IMR-90 (cell line): ENCODE data around the gene CALU. TPM values are rescaled to one million over a fixed set of nuclear protein-coding genes. Genes with fewer than 3 reads are reported as not detected.

Experiments
- ATAC-seq: fragments of 200-7000 bp; cut with Tn5 transposase; 2 replicates; pipeline ENCODE4 v1.9.1; 2020; ENCODE audit warnings: low read depth, mild to moderate bottlenecking, moderate library complexity
- BruUV-seq: library from RNA; stranded (reverse); fragments of 400-500 nt; replicated peaks from 2 replicates; lab custom pipeline; 2021; lab: Mats Ljungman, UMichigan
- CTCF ChIA-PET: fragments of 300-600 bp; formaldehyde crosslinking; extraction: SDS; loops from one replicate; lab custom pipeline; 2021; ENCODE audit warnings: antibody characterized with exemption; lab: Yijun Ruan, JAX
- POLR2A ChIA-PET: fragments of 300-600 bp; sonication (Branson Sonifier 250); formaldehyde crosslinking; loops from one replicate; lab custom pipeline; 2022; ENCODE audit warnings: antibody characterized with exemption; ENCODE audit not compliant: unreplicated experiment; lab: Charles Lee
- DNase-seq: peaks from one replicate; pipeline ENCODE4 v3.0.0; 2013
- H2AFZ ChIP-seq: replicated peaks from 2 replicates; pipeline ENCODE3; 2013; ENCODE audit warnings: low read length, mild to moderate bottlenecking; ENCODE audit not compliant: poor library complexity
- H2AK5ac ChIP-seq: 2 replicates; pipeline ENCODE4 v1.6.1; 2013; ENCODE audit warnings: low read depth, low read length, inconsistent platforms
- H2AK9ac ChIP-seq: replicated peaks from 2 replicates; pipeline ENCODE3; 2013; ENCODE audit warnings: mild to moderate bottlenecking, low read depth, low read length, moderate library complexity; ENCODE audit not compliant: poor library complexity
- H2BK120ac ChIP-seq: 2 replicates; pipeline ENCODE4 v1.6.1; 2013; ENCODE audit warnings: low read depth, low read length, inconsistent platforms
- H2BK15ac ChIP-seq: 3 replicates; pipeline ENCODE4 v1.6.1; 2013; ENCODE audit warnings: low read depth, low read length, inconsistent platforms
- H2BK20ac ChIP-seq: 2 replicates; pipeline ENCODE4 v1.6.1; 2013; ENCODE audit warnings: low read depth, mild to moderate bottlenecking, inconsistent platforms, low read length, moderate library complexity
- H2BK5ac ChIP-seq: 2 replicates; pipeline ENCODE4 v1.6.1; 2013; ENCODE audit warnings: mild to moderate bottlenecking, low read depth, low read length, inconsistent platforms; ENCODE audit not compliant: poor library complexity, severe bottlenecking
- H3K14ac ChIP-seq: replicated peaks from 2 replicates; pipeline ENCODE4 v1.6.1; 2013; ENCODE audit warnings: low read depth, low read length, inconsistent platforms
- H3K18ac ChIP-seq: 2 replicates; pipeline ENCODE4 v1.6.1; 2013; ENCODE audit warnings: low read depth, low read length, control low read depth
- H3K23ac ChIP-seq: 2 replicates; pipeline ENCODE4 v1.6.1; 2013; ENCODE audit warnings: low read depth, low read length, inconsistent platforms
- H3K27ac ChIP-seq: 2 replicates; pipeline ENCODE4 v1.5.1; 2013; ENCODE audit warnings: mild to moderate bottlenecking, control low read depth, low read length; ENCODE audit not compliant: insufficient read depth
- H3K27me3 ChIP-seq: 2 replicates; pipeline ENCODE4 v1.6.1; 2013; ENCODE audit warnings: low read length; ENCODE audit not compliant: control insufficient read depth, insufficient read depth
- H3K36me3 ChIP-seq: 2 replicates; pipeline ENCODE4 v1.6.1; 2013; ENCODE audit warnings: low read length, mixed read lengths; ENCODE audit not compliant: control insufficient read depth, insufficient read depth
- H3K4ac ChIP-seq: 2 replicates; pipeline ENCODE4 v1.6.1; 2013; ENCODE audit warnings: low read depth, low read length, inconsistent platforms
- H3K4me1 ChIP-seq: 2 replicates; pipeline ENCODE4 v1.6.1; 2013; ENCODE audit warnings: low read length, mixed read lengths; ENCODE audit not compliant: control insufficient read depth, insufficient read depth
- H3K4me2 ChIP-seq: 2 replicates; pipeline ENCODE4 v1.6.1; 2013; ENCODE audit warnings: low read depth, mild to moderate bottlenecking, control low read depth, low read length, moderate library complexity
- H3K4me3 ChIP-seq: 2 replicates; pipeline ENCODE4 v1.5.1; 2013; ENCODE audit warnings: low read depth, mild to moderate bottlenecking, control low read depth, low read length, moderate library complexity; ENCODE audit not compliant: insufficient read depth
- H3K56ac ChIP-seq: 2 replicates; pipeline ENCODE4 v1.6.1; 2013; ENCODE audit warnings: low read length, inconsistent platforms; ENCODE audit not compliant: insufficient read depth; ENCODE audit errors: extremely low read depth
- H3K79me1 ChIP-seq, 2 experiments: 2 replicates each; pipeline ENCODE4 v1.6.1; 2013; ENCODE audit warnings: low read length in 2 of 2, inconsistent platforms in 1 of 2, low read depth in 1 of 2
- H3K9ac ChIP-seq: 2 replicates; pipeline ENCODE4 v1.6.1; 2013; ENCODE audit warnings: low read depth, low read length, control low read depth
- H3K9me1 ChIP-seq: 2 replicates; pipeline ENCODE4 v1.6.1; 2013; ENCODE audit warnings: low read length, inconsistent platforms; ENCODE audit not compliant: insufficient read depth
- H3K9me3 ChIP-seq: 2 replicates; pipeline ENCODE4 v1.6.1; 2013; ENCODE audit warnings: low read length; ENCODE audit not compliant: control insufficient read depth, insufficient read depth
- H4K20me1 ChIP-seq: 2 replicates; pipeline ENCODE4 v1.6.1; 2013; ENCODE audit warnings: low read length, inconsistent platforms; ENCODE audit not compliant: insufficient read depth
- H4K5ac ChIP-seq: 2 replicates; pipeline ENCODE4 v1.6.1; 2013; ENCODE audit warnings: mild to moderate bottlenecking, low read depth, low read length, control low read depth
- H4K8ac ChIP-seq, 2 experiments: 2 replicates each; pipeline ENCODE4 v1.6.1; 2013; ENCODE audit warnings: low read depth in 2 of 2, low read length in 2 of 2, control low read depth in 1 of 2, inconsistent platforms in 1 of 2
- H4K91ac ChIP-seq: 2 replicates; pipeline ENCODE4 v1.6.1; 2013; ENCODE audit warnings: low read depth, low read length, inconsistent platforms; ENCODE audit not compliant: insufficient read depth
- CEBPB ChIP-seq: IDR thresholded peaks from 2 replicates; pipeline ENCODE4 v1.6.1; 2012; ENCODE audit warnings: low read depth, low read length, improper control_type of control experiment
- CHD1 ChIP-seq: IDR thresholded peaks from 2 replicates; pipeline ENCODE4 v1.6.1; 2012; ENCODE audit warnings: low read depth, low read length, improper control_type of control experiment
- CTCF ChIP-seq: conservative IDR thresholded peaks from 2 replicates; pipeline ENCODE4 v1.5.1; 2012; ENCODE audit warnings: mild to moderate bottlenecking, low read depth, low read length, improper control_type of control experiment
- ELK1 ChIP-seq: fragments of 150-350 bp; IDR thresholded peaks from 2 replicates; pipeline ENCODE4 v1.6.1; 2016; ENCODE audit warnings: low read depth, mild to moderate bottlenecking, low read length, moderate library complexity, borderline replicate concordance
- FOS ChIP-seq: fragments of 150-350 bp; IDR thresholded peaks from 2 replicates; pipeline ENCODE4 v1.6.1; 2016; ENCODE audit warnings: low read depth, low read length
- MAZ ChIP-seq: IDR thresholded peaks from 2 replicates; pipeline ENCODE4 v1.6.1; 2012; ENCODE audit warnings: low read depth, mild to moderate bottlenecking, low read length, improper control_type of control experiment, moderate library complexity, borderline replicate concordance
- POLR2A ChIP-seq: IDR thresholded peaks from 2 replicates; pipeline ENCODE4 v1.6.1; 2012; ENCODE audit warnings: mild to moderate bottlenecking, low read depth, low read length
- RCOR1 ChIP-seq: IDR thresholded peaks from 2 replicates; pipeline ENCODE4 v1.6.1; 2012; ENCODE audit warnings: mild to moderate bottlenecking, low read length, improper control_type of control experiment; ENCODE audit not compliant: insufficient replicate concordance
- RFX5 ChIP-seq: IDR thresholded peaks from 2 replicates; pipeline ENCODE4 v1.8.0; 2012; ENCODE audit warnings: low read depth, mild to moderate bottlenecking, low read length, moderate library complexity
- SMC3 ChIP-seq: fragments of 150-350 bp; IDR thresholded peaks from 2 replicates; pipeline ENCODE4 v1.6.1; 2016; ENCODE audit warnings: low read depth, mild to moderate bottlenecking, antibody characterized with exemption, low read length, moderate library complexity
- USF2 ChIP-seq: fragments of 150-350 bp; IDR thresholded peaks from 2 replicates; pipeline ENCODE4 v1.6.1; 2017; ENCODE audit warnings: mild to moderate bottlenecking, antibody characterized with exemption, low read length, low read depth
- whole genome bisulfite sequencing, 2 experiments: methylation state at CpG; one replicate each; pipeline versions ENCODE4 v1.1.5 to v1.1.7; 2013; ENCODE audit warnings: missing lambda C conversion rate in 2 of 2; ENCODE audit not compliant: insufficient read length in 1 of 2; ENCODE audit errors: extremely low coverage in 2 of 2; 5-methylcytosine and 5-hydroxymethylcytosine counted together
- dilution Hi-C: fragments of 300-500 bp; cut with HindIII; formaldehyde crosslinking; loops from one replicate; pipeline ENCODE4 v1.14.3; 2018; ENCODE audit warnings: low sequenced_read_pairs; ENCODE audit not compliant: unreplicated experiment
- in situ Hi-C: fragments of 300-500 bp; cut with MboI; formaldehyde crosslinking; loops from 3 replicates; pipeline ENCODE4 v1.14.3; 2019; ENCODE audit warnings: low sequenced_read_pairs, inconsistent platforms, mixed read lengths
- intact Hi-C: fragments of 100-400 bp; cut with micrococcal nuclease; formaldehyde crosslinking; loops from 2 replicates; pipeline ENCODE4 v1.10.0; 2022
- polyA plus RNA-seq, 3 experiments: library from polyadenylated mRNA; depleted of rRNA; stranded (reverse); fragments of >200 nt; gene quantifications; 2 replicates each; pipeline ENCODE4 v1.2.3, GENCODE V29; 2012; ENCODE audit warnings: low replicate concordance in 1 of 3
- total RNA-seq: library from RNA; depleted of rRNA; stranded (reverse); fragments of >200 nt; gene quantifications from 2 replicates; pipeline ENCODE4 v1.2.3, GENCODE V29; 2012

The CALU gene
- total and polyA plus RNA-seq, 2 of the 4 experiments (the other 2 are of a cell fraction) = 421 to 525 TPM

GRCh38 chr7:128752251-128752650 is 13.1 kb downstream of the CALU start:
- in situ Hi-C loops = no loop called here

More at GRCh38 chr7:128752251-128752650, 13.1 kb downstream of the CALU start:
- no peak overlapping the region for H2AFZ ChIP-seq
- dilution Hi-C loops = no loop called here
- no peak overlapping the region for H3K18ac ChIP-seq
- H3K9me1 ChIP-seq = peaks cover 12% of the 10 kb centered on the region
- H2BK5ac ChIP-seq = no peak overlapping the region
- H3K9ac ChIP-seq = no peak overlapping the region
- no CpG with 5 or more reads among the region's 1 CpG for WGBS, 2 experiments
- TF ChIP-seq SMC3 (no peak), USF2 (no peak), MAZ (no peak), ELK1 (no peak), CEBPB (no peak), RCOR1 (no peak), POLR2A (no peak), FOS (no peak), RFX5 (no peak), CTCF (no peak), CHD1 (no peak)
- H3K36me3 ChIP-seq = peaks cover 41% of the 10 kb centered on the region
- ATAC-seq (no peak), DNase-seq (no peak)
- no peak overlapping the region for H2BK20ac ChIP-seq
- no peak overlapping the region for H3K56ac ChIP-seq
- H3K4me2 ChIP-seq = no peak overlapping the region
- no peak overlapping the region for H3K23ac ChIP-seq
- no peak overlapping the region for H2AK9ac ChIP-seq
- peaks cover 12 to 48% of the 10 kb centered on the region in 2 experiments for H3K79me1 ChIP-seq
- intact Hi-C loops = no loop called here
- H2BK15ac ChIP-seq = no peak overlapping the region
- H3K4ac ChIP-seq = no peak overlapping the region
- H3K4me1 ChIP-seq = peaks cover 15% of the 10 kb centered on the region
- H2AK5ac ChIP-seq = no peak overlapping the region
- H3K27ac ChIP-seq = no peak overlapping the region
- H4K91ac ChIP-seq = no peak overlapping the region
- no peak overlapping the region for H3K4me3 ChIP-seq
- no peak overlapping the region for H2BK120ac ChIP-seq
- ChIA-PET CTCF (interaction anchor here (0.7 kb wide), 1 partner anchor 16 kb away, joined by 3 read pairs; no protein-coding TSS in a partner anchor), POLR2A (no interaction called here)
- no peaks in the 10 kb centered on the region for H3K9me3 ChIP-seq
- no peaks in the 10 kb centered on the region for H3K27me3 ChIP-seq
- no TSS peak for BruUV-seq
- no peak overlapping the region for H4K5ac ChIP-seq
- H3K14ac ChIP-seq = no peak overlapping the region
- peaks cover 90% of the 10 kb centered on the region for H4K20me1 ChIP-seq
- H4K8ac ChIP-seq = no peak overlapping the region
